ENCODE measurements around the gene LSAMP.

The LSAMP gene

GRCh38 chr3:116046350-116046749, 398.9 kb downstream of the LSAMP start:
- H3K4me1 ChIP-seq (ENCODE audit: control insufficient read depth in 1 of 2, insufficient read depth in 1 of 2, low read depth in 1 of 2, low read length in 1 of 2), result no peaks in the 10 kb centered on the region
- H3K36me3 ChIP-seq, result no peaks in the 10 kb centered on the region
- no peak overlapping the region for H3K27ac ChIP-seq
- no peak overlapping the region for H3K4me3 ChIP-seq (ENCODE audit: low read depth in 1 of 2, low read length in 1 of 2)
- no peaks in the 10 kb centered on the region for H3K27me3 ChIP-seq
- no peak for TF ChIP-seq CTCF (IDR thresholded peaks at IDR 0.05)
- H3K9me3 ChIP-seq, result no peaks in the 10 kb centered on the region

GRCh38 chr3:116045314-116045713, 400.0 kb downstream of the LSAMP start:
- H3K36me3 ChIP-seq, result no peaks in the 10 kb centered on the region
- no peak overlapping the region for H3K4me3 ChIP-seq (ENCODE audit: low read depth in 1 of 2, low read length in 1 of 2)
- TF ChIP-seq CTCF (IDR thresholded peaks at IDR 0.05), result no peak
- H3K9me3 ChIP-seq, result no peaks in the 10 kb centered on the region
- no peaks in the 10 kb centered on the region for H3K4me1 ChIP-seq (ENCODE audit: control insufficient read depth in 1 of 2, insufficient read depth in 1 of 2, low read depth in 1 of 2, low read length in 1 of 2)
- H3K27ac ChIP-seq, result no peak overlapping the region
- no peaks in the 10 kb centered on the region for H3K27me3 ChIP-seq

GRCh38 chr3:116040152-116040551, 405.1 kb downstream of the LSAMP start:
- no peak overlapping the region for H3K27ac ChIP-seq
- no peak overlapping the region for H3K4me3 ChIP-seq (ENCODE audit: low read depth in 1 of 2, low read length in 1 of 2)
- no peaks in the 10 kb centered on the region for H3K9me3 ChIP-seq
- H3K4me1 ChIP-seq (ENCODE audit: control insufficient read depth in 1 of 2, insufficient read depth in 1 of 2, low read depth in 1 of 2, low read length in 1 of 2), result no peaks in the 10 kb centered on the region
- H3K36me3 ChIP-seq, result no peaks in the 10 kb centered on the region
- no peak for TF ChIP-seq CTCF (IDR thresholded peaks at IDR 0.05)
- H3K27me3 ChIP-seq, result no peaks in the 10 kb centered on the region

GRCh38 chr3:116039651-116039985, 405.7 kb downstream of the LSAMP start:
- TF ChIP-seq CTCF (IDR thresholded peaks at IDR 0.05), result no peak
- Histone ChIP-seq H3K27ac (no peak overlapping the region), H3K9me3 (no peaks in the 10 kb centered on the region)

GRCh38 chr3:116038968-116039650, 406.2 kb downstream of the LSAMP start:
- H3K27me3 ChIP-seq, result no peaks in the 10 kb centered on the region
- H3K27ac ChIP-seq, result no peak overlapping the region
- H3K4me1 ChIP-seq (ENCODE audit: control insufficient read depth in 1 of 2, insufficient read depth in 1 of 2, low read depth in 1 of 2, low read length in 1 of 2), result no peaks in the 10 kb centered on the region
- H3K36me3 ChIP-seq, result no peaks in the 10 kb centered on the region
- no peaks in the 10 kb centered on the region for H3K9me3 ChIP-seq
- no peak for TF ChIP-seq CTCF (IDR thresholded peaks at IDR 0.05)
- H3K4me3 ChIP-seq (ENCODE audit: low read depth in 1 of 2, low read length in 1 of 2), result no peak overlapping the region

More at GRCh38 chr3:116039651-116039985, 405.7 kb downstream of the LSAMP start:
- no peaks in the 10 kb centered on the region for H3K27me3 ChIP-seq
- no peak overlapping the region for H3K4me3 ChIP-seq (ENCODE audit: low read depth in 1 of 2, low read length in 1 of 2)
- no peaks in the 10 kb centered on the region for H3K4me1 ChIP-seq (ENCODE audit: control insufficient read depth in 1 of 2, insufficient read depth in 1 of 2, low read depth in 1 of 2, low read length in 1 of 2)
- H3K36me3 ChIP-seq, result no peaks in the 10 kb centered on the region
